ENCODE data around the gene WDR70.
"Not testable (repeated sequence)": the region's sequence is repeated elsewhere in the genome, so short reads cannot be mapped to it uniquely, and the experiment has no call there.

Gene WDR70

GRCh38 chr5:37619353-37619752 is 240.2 kb downstream of the WDR70 start:
- no peak for DNase-seq (ENCODE audit: low spot score)
- TF ChIP-seq, protein P1, sequence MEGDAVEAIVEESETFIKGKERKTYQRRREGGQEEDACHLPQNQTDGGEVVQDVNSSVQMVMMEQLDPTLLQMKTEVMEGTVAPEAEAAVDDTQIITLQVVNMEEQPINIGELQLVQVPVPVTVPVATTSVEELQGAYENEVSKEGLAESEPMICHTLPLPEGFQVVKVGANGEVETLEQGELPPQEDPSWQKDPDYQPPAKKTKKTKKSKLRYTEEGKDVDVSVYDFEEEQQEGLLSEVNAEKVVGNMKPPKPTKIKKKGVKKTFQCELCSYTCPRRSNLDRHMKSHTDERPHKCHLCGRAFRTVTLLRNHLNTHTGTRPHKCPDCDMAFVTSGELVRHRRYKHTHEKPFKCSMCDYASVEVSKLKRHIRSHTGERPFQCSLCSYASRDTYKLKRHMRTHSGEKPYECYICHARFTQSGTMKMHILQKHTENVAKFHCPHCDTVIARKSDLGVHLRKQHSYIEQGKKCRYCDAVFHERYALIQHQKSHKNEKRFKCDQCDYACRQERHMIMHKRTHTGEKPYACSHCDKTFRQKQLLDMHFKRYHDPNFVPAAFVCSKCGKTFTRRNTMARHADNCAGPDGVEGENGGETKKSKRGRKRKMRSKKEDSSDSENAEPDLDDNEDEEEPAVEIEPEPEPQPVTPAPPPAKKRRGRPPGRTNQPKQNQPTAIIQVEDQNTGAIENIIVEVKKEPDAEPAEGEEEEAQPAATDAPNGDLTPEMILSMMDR (IDR thresholded peaks at IDR 0.05; ENCODE audit: extremely low read depth, missing control alignments), result no peak

DNA sequence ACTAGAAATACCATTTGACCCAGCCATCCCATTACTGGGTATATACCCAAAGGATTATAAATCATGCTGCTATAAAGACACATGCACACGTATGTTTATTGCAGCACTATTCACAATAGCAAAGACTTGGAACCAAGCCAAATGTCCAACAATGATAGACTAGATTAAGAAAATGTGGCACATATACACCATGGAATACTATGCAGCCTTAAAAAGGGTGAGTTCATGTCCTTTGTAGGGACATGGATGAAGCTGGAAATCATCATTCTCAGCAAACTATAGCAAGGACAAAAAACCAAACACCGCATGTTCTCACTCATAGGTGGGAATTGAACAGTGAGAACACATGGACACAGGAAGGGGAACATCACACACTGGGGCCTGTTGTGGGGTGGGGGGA is 243.2 kb downstream of the WDR70 start:
- not testable (repeated sequence) for DNase-seq (ENCODE audit: low spot score)

GRCh38 chr5:37626266-37626665 is 247.1 kb downstream of the WDR70 start:
- TF ChIP-seq, protein P1 (IDR thresholded peaks at IDR 0.05; ENCODE audit: extremely low read depth, missing control alignments), result no peak
- DNase-seq (ENCODE audit: low spot score), result no peak

DNA sequence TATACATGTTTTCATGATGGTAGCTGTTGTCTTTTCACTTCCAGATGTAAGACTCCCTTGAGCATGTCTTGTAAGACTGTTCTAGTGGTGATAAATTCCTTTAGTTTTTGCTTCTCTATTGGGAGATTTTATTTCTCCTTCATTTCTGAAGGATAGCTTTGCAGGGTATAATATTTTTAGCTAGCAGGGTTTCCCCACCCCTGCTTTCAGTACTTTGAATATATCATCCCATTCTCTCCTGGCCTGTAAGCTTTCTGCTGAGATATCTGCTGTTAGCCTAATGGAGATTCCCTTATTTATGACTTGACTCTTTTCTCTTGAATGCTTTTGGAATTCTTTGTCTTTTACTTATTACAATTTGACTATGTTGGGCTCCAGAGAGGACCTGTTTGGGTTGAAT is 249.8 kb downstream of the WDR70 start:
- no peak for DNase-seq (ENCODE audit: low spot score)
- TF ChIP-seq, protein P1 (IDR thresholded peaks at IDR 0.05; ENCODE audit: extremely low read depth, missing control alignments), result no peak

- TF ChIP-seq, protein P1 (IDR thresholded peaks at IDR 0.05; ENCODE audit: extremely low read depth, missing control alignments), result no peak
- no peak for DNase-seq (ENCODE audit: low spot score)
These were observed 252.8 kb downstream of the WDR70 start for GRCh38 chr5:37631939-37632338.

DNA sequence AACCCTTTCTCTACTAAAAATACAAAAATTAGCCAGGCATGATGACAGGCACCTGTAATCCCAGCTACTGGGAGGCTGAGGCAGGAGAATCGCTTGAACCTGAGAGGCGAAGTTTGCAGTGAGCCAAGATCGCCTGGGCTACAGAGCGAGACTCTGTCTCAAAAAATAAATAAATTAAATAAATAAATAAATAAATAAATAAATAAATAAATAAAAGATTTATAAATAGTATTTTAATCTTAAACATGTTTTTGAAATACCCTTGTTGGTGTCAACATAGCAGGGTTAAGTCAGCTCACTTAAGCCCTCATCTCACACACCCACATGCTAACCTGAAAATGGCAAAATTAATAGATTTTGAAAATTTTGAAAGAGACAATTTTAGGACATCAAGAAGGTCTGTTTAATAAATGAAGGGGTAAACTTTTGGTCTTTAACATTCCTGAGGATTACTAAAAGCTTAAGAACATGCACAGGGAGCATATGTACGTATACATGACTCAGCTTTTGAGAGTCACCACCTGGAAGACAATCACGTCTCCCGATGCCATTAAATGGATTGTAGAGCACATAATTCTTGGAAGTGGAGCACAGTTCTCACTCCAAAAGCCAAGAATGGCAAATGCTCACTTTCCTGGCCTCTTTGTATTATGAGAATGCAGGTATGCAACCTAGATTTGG is 258.2 kb downstream of the WDR70 start:
- TF ChIP-seq, protein P1 (IDR thresholded peaks at IDR 0.05; ENCODE audit: extremely low read depth, missing control alignments), result no peak

GRCh38 chr5:37638897-37639296 is 259.8 kb downstream of the WDR70 start:
- DNase-seq (ENCODE audit: low spot score), result no peak
- TF ChIP-seq, protein P1 (IDR thresholded peaks at IDR 0.05; ENCODE audit: extremely low read depth, missing control alignments), result no peak

More for the DNA sequence above, 258.2 kb downstream of the WDR70 start:
- DNase-seq (ENCODE audit: low spot score), result no peak

DNA sequence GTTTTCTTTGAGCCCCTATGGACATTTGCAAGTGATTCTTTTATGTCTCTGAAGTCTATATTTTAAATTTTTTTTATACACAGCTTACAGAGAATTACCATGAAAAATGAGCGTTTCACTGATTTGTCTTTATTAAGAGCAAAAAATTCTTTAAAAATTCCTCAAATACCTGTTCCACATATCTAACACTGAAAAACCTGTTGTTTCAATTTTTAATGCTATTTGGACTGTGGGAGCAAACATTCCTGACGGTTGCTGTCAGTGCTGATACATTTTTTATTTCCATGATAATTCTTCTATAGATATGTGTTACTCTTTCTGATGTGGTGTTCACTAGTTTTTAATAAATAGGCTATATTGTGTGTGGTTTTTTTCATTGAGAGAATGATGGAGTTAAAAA is 261.0 kb downstream of the WDR70 start:
- TF ChIP-seq, protein P1 (IDR thresholded peaks at IDR 0.05; ENCODE audit: extremely low read depth, missing control alignments), result no peak
- DNase-seq (ENCODE audit: low spot score), result no peak
